Calu3 (cell line): Measurements from ENCODE around the gene PRELP. TPM values are rescaled to one million over a fixed set of nuclear protein-coding genes. Genes with fewer than 3 reads are reported as not detected.
"Not testable (repeated sequence)": the region's sequence is repeated elsewhere in the genome, so short reads cannot be mapped to it uniquely, and the experiment has no call there.

Source experiments
- BruUV-seq: library from RNA; stranded (reverse); fragments of 400-500 nt; replicated peaks from 2 replicates; lab custom pipeline; 2021; lab: Mats Ljungman, UMichigan
- CTCF ChIA-PET: fragments of 300-600 bp; sonication (Branson Sonifier 250); formaldehyde crosslinking; loops from one replicate; lab custom pipeline; 2022; ENCODE audit warnings: antibody characterized with exemption; lab: Charles Lee
- DNase-seq: peaks from one replicate; pipeline ENCODE4 v3.0.0; 2022
- H3K27ac Mint-ChIP-seq: one replicate; pipeline ENCODE4 v1.8.0; 2022; ENCODE audit warnings: mixed read lengths; ENCODE audit not compliant: unreplicated experiment
- H3K27me3 Mint-ChIP-seq: one replicate; pipeline ENCODE4 v1.8.0; 2022; ENCODE audit warnings: mixed read lengths; ENCODE audit not compliant: unreplicated experiment
- H3K36me3 Mint-ChIP-seq: one replicate; pipeline ENCODE4 v1.8.0; 2022; ENCODE audit warnings: mild to moderate bottlenecking, moderate library complexity, mixed read lengths; ENCODE audit not compliant: insufficient read depth, unreplicated experiment
- H3K4me1 Mint-ChIP-seq: one replicate; pipeline ENCODE4 v1.8.0; 2022; ENCODE audit warnings: mild to moderate bottlenecking, low read depth, mixed read lengths; ENCODE audit not compliant: unreplicated experiment
- H3K4me3 Mint-ChIP-seq: one replicate; pipeline ENCODE4 v1.8.0; 2022; ENCODE audit warnings: mild to moderate bottlenecking, low read depth, moderate library complexity, mixed read lengths; ENCODE audit not compliant: unreplicated experiment
- H3K9me3 Mint-ChIP-seq: one replicate; pipeline ENCODE4 v1.8.0; 2022; ENCODE audit warnings: low read depth, mixed read lengths; ENCODE audit not compliant: unreplicated experiment
- intact Hi-C: fragments of 100-400 bp; cut with micrococcal nuclease; formaldehyde crosslinking; loops from one replicate; pipeline ENCODE4 v1.10.0; 2022; ENCODE audit not compliant: unreplicated experiment
- total RNA-seq: library from RNA; stranded (reverse); gene quantifications from 2 replicates; pipeline ENCODE4 v1.2.3, GENCODE V29; 2022
- TF ChIP-seq, protein P1 (sequence below): fragments of 200-600 bp; IDR thresholded peaks from one replicate; pipeline ENCODE4 v1.8.0; 2022; ENCODE audit warnings: antibody characterized with exemption; ENCODE audit not compliant: unreplicated experiment

Gene PRELP
- total RNA-seq, 1 experiment from 2014 or later, result not detected

DNA sequence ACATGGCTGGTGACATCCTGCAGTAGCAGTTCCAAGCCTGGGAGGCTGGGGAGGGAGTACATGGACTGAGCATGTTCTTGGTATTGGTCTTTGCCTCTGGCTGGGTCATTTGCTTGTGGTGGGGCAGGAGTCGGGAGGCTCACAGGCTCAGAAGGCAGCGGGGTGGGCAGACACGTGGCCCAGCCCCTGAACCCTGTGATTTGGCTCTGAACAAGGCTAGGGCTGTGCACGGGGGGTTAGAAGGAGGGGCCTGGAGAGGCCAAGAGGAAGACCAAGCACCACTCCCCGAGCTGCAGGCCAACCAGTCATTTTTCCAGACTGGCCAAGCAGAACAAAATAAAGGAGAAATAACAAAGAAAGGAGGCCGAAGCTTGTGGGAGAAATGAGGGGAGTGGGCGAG lies 9.7 kb upstream of the PRELP start:
- CTCF ChIA-PET, result no interaction called here
- H3K27ac Mint-ChIP-seq, result no peak overlapping the region

DNA sequence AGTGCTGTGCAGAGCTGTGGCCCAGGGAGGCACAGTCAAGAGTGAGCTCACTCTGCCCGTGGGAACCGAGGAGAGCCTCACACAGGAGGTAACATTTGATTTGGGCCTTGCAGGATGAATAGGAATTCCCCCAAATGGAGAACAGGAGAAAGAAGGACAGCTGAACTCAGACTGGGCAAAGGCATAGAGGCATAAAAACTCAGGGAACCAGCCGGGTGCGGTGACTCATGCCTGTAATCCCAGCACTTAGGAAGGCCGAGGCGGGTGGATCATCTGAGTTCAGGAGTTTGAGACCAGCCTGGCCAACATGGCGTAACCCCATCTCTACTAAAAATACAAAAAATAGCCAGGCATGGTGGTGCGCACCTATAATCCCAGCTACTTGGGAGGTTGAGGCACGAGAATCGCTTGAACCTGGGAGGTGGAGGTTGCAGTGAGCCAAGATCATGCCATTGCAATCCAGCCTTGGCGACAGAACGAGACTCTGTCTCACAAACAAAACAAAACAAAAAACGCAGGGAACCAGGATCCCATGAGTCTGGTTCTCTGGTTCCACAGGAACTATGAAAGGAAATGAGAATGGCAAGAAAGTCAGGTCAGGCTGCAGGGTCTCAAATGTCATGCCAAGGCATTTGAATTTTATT lies 8.6 kb upstream of the PRELP start:
- peaks cover 89% of the 10 kb centered on the region for H3K27me3 Mint-ChIP-seq
- H3K4me3 Mint-ChIP-seq, intact Hi-C loops, H3K4me1 Mint-ChIP-seq, DNase-seq, BruUV-seq, H3K36me3 Mint-ChIP-seq, H3K9me3 Mint-ChIP-seq, H3K27ac Mint-ChIP-seq, CTCF ChIA-PET: not testable (repeated sequence)

More for the DNA sequence above, 9.7 kb upstream of the PRELP start:
- TF ChIP-seq, protein P1, sequence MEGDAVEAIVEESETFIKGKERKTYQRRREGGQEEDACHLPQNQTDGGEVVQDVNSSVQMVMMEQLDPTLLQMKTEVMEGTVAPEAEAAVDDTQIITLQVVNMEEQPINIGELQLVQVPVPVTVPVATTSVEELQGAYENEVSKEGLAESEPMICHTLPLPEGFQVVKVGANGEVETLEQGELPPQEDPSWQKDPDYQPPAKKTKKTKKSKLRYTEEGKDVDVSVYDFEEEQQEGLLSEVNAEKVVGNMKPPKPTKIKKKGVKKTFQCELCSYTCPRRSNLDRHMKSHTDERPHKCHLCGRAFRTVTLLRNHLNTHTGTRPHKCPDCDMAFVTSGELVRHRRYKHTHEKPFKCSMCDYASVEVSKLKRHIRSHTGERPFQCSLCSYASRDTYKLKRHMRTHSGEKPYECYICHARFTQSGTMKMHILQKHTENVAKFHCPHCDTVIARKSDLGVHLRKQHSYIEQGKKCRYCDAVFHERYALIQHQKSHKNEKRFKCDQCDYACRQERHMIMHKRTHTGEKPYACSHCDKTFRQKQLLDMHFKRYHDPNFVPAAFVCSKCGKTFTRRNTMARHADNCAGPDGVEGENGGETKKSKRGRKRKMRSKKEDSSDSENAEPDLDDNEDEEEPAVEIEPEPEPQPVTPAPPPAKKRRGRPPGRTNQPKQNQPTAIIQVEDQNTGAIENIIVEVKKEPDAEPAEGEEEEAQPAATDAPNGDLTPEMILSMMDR, result no peak
- intact Hi-C loops, result no loop called here
- H3K36me3 Mint-ChIP-seq, result peaks cover 5% of the 10 kb centered on the region
- H3K27me3 Mint-ChIP-seq, result peaks cover 96% of the 10 kb centered on the region
- no peak overlapping the region for H3K4me3 Mint-ChIP-seq
- no peaks in the 10 kb centered on the region for H3K4me1 Mint-ChIP-seq
- no peaks in the 10 kb centered on the region for H3K9me3 Mint-ChIP-seq
- DNase-seq, result no peak
- no TSS peak for BruUV-seq

DNA sequence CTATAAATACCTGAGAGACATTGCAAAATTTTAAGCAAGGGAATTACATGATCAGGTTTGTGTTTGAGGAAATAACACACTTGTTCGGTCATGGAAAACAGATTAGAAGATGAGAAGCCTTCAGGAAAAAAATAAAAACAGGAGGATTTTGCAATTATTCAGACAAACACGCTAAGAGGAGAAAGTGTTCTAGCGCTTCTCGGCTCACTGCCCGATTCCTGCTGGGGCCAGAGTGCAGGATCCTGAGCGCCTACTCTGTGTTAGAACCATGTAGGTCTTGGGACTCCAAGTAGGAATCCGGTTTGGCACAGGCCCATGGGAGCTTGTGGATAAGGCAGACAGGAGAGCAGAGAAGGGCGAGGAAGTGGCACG lies 8.1 kb upstream of the PRELP start:
- intact Hi-C loops, result no loop called here
- BruUV-seq, result no TSS peak
- Mint-ChIP-seq H3K4me3 (no peak overlapping the region), H3K9me3 (no peaks in the 10 kb centered on the region), H3K27me3 (peaks cover 89% of the 10 kb centered on the region), H3K36me3 (peaks cover 5% of the 10 kb centered on the region), H3K27ac (no peak overlapping the region), H3K4me1 (no peaks in the 10 kb centered on the region)
- TF ChIP-seq, protein P1, result no peak
- CTCF ChIA-PET, result no interaction called here
- no peak for DNase-seq

DNA sequence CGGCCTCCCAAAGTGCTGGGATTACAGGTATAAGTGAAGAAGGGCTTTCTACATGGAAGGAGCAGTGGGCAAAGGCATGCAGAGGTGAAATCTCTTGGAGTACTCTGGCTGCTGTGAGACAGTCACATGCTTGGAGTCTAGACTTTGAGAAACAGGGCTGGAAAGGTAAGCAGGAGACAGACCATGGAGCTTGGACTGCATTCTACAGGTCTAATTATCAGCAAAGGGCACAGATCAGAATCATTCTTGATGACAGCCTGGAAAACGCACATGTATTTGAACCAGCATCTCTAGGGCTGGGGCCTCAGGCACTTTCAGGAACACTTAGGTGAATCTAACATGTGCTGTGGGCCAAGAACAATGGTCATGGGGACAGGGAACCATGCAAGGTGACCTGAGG lies 7.3 kb upstream of the PRELP start:
- CTCF ChIA-PET, result no interaction called here
- H3K27ac Mint-ChIP-seq, result no peak overlapping the region
- H3K27me3 Mint-ChIP-seq, result peaks cover 89% of the 10 kb centered on the region
- no peak for DNase-seq
- TF ChIP-seq, protein P1, result no peak
- intact Hi-C loops, result no loop called here
- no peaks in the 10 kb centered on the region for H3K4me1 Mint-ChIP-seq
- BruUV-seq, result no TSS peak
- H3K4me3 Mint-ChIP-seq, result no peak overlapping the region
- H3K9me3 Mint-ChIP-seq, result no peaks in the 10 kb centered on the region
- H3K36me3 Mint-ChIP-seq, result peaks cover 5% of the 10 kb centered on the region

DNA sequence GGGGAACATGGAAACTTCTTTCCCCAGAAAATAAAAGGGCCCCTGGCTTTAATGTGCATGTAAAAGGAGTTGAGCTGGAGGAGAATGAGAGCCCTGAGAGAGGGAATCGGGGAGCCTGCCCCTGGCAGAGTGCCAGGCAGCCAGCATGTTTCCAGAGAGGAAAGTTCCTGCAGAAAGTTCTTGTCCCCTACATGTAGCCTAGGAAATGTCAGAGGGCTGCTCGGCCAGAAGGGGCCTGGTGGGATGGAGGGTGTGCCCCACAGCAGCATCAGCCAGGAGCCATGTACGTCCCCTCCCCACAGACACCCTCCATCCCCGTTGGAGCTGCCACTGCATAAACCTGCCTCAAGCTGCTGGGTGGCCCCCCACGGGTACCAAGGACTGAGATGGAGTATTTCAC lies 5.4 kb upstream of the PRELP start:
- Mint-ChIP-seq H3K4me3 (no peak overlapping the region), H3K9me3 (no peaks in the 10 kb centered on the region), H3K36me3 (peaks cover 5% of the 10 kb centered on the region), H3K27ac (no peak overlapping the region), H3K27me3 (peaks cover 93% of the 10 kb centered on the region), H3K4me1 (no peaks in the 10 kb centered on the region)
- no peak for DNase-seq
- intact Hi-C loops, result no loop called here
- CTCF ChIA-PET, result interaction anchor here (0.6 kb wide), 1 partner anchor 17 kb away, joined by 3 read pairs; no protein-coding TSS in a partner anchor
- TF ChIP-seq, protein P1, result no peak
- no TSS peak for BruUV-seq
